HepG2 (cell line): ENCODE results near the gene ZNF445. TPM values are rescaled to one million over a fixed set of nuclear protein-coding genes. Genes with fewer than 3 reads are reported as not detected.

Source experiments
- ATAD3A ChIP-seq: sonication (generic); formaldehyde crosslinking; IDR thresholded peaks from 2 replicates; pipeline ENCODE4 v1.4.0; 2020; ENCODE audit warnings: missing genetic modification reagents
- EED ChIP-seq: sonication (generic); formaldehyde crosslinking; IDR thresholded peaks from 2 replicates; pipeline ENCODE4 v1.5.0; 2020; ENCODE audit warnings: mild to moderate bottlenecking, missing genetic modification reagents
- ELF3 ChIP-seq: IDR thresholded peaks from 2 replicates; pipeline ENCODE4 v1.6.1; 2016; ENCODE audit warnings: missing genetic modification reagents, missing compliant biosample characterization
- HNF4G ChIP-seq, 2 experiments: sonication (generic) in 1 of 2; formaldehyde crosslinking in 1 of 2; IDR thresholded peaks; 2 replicates each; pipeline versions ENCODE4 v1.4.0 to v1.6.1; 2011 to 2020; ENCODE audit warnings: borderline replicate concordance in 2 of 2, low read depth in 2 of 2, mild to moderate bottlenecking in 2 of 2, low read length in 1 of 2, missing genetic modification reagents in 1 of 2, moderate library complexity in 1 of 2
- IRF9 ChIP-seq: sonication (generic); formaldehyde crosslinking; IDR thresholded peaks from 2 replicates; pipeline ENCODE4 v1.8.0; 2022; ENCODE audit warnings: missing genetic modification reagents, mild to moderate bottlenecking, borderline replicate concordance
- LCORL ChIP-seq, 2 experiments: fragments of 450-650 bp in 1 of 2; sonication (generic) in 1 of 2; formaldehyde crosslinking in 1 of 2; IDR thresholded peaks; 2 replicates each; pipeline versions ENCODE4 v1.5.0 to v1.6.1; 2017 to 2020; ENCODE audit warnings: antibody characterized with exemption in 1 of 2, missing genetic modification reagents in 1 of 2
- MED13 ChIP-seq: sonication (generic); formaldehyde crosslinking; IDR thresholded peaks from 2 replicates; pipeline ENCODE4 v1.5.0; 2020; ENCODE audit warnings: missing genetic modification reagents
- MYNN ChIP-seq: sonication (generic); formaldehyde crosslinking; IDR thresholded peaks from 2 replicates; pipeline ENCODE4 v1.4.0; 2020; ENCODE audit warnings: mild to moderate bottlenecking, low read depth, missing genetic modification reagents
- NFATC3 ChIP-seq: sonication (generic); formaldehyde crosslinking; IDR thresholded peaks from 2 replicates; pipeline ENCODE4 v1.5.1; 2020; ENCODE audit warnings: mild to moderate bottlenecking, missing genetic modification reagents
- PITX1 ChIP-seq: sonication (generic); formaldehyde crosslinking; IDR thresholded peaks from 2 replicates; pipeline ENCODE4 v1.5.1; 2020; ENCODE audit warnings: mild to moderate bottlenecking, missing genetic modification reagents
- RNF219 ChIP-seq: sonication (generic); formaldehyde crosslinking; IDR thresholded peaks from 2 replicates; pipeline ENCODE4 v1.5.0; 2020; ENCODE audit warnings: mild to moderate bottlenecking, missing genetic modification reagents
- TAF1 ChIP-seq: sonication (generic); formaldehyde crosslinking; IDR thresholded peaks from 2 replicates; pipeline ENCODE4 v1.4.0; 2020; ENCODE audit warnings: missing genetic modification reagents
- TFAP4 ChIP-seq: sonication (generic); IDR thresholded peaks from 2 replicates; pipeline ENCODE4 v1.6.1; 2016; ENCODE audit warnings: low read depth, borderline replicate concordance
- YEATS4 ChIP-seq: sonication (generic); formaldehyde crosslinking; IDR thresholded peaks from 2 replicates; pipeline ENCODE4 v1.4.0; 2020; ENCODE audit warnings: missing genetic modification reagents, borderline replicate concordance
- ZBTB42 ChIP-seq: sonication (generic); formaldehyde crosslinking; IDR thresholded peaks from 2 replicates; pipeline ENCODE4 v1.5.0; 2020; ENCODE audit warnings: mild to moderate bottlenecking, missing genetic modification reagents
- ZBTB8A ChIP-seq: sonication (generic); formaldehyde crosslinking; IDR thresholded peaks from 2 replicates; pipeline ENCODE4 v1.4.0; 2020; ENCODE audit warnings: mild to moderate bottlenecking, low read depth, missing genetic modification reagents, borderline replicate concordance
- ZKSCAN1 ChIP-seq: fragments of 150-350 bp; IDR thresholded peaks from 2 replicates; pipeline ENCODE4 v1.6.1; 2014; ENCODE audit warnings: low read length
- ZNF17 ChIP-seq: sonication (generic); formaldehyde crosslinking; IDR thresholded peaks from 2 replicates; pipeline ENCODE4 v1.5.0; 2020; ENCODE audit warnings: mild to moderate bottlenecking, missing genetic modification reagents
- ZNF468 ChIP-seq: sonication (generic); formaldehyde crosslinking; IDR thresholded peaks from 2 replicates; pipeline ENCODE4 v1.8.0; 2022; ENCODE audit warnings: mild to moderate bottlenecking, moderate library complexity, missing genetic modification reagents
- ZNF510 ChIP-seq: sonication (generic); formaldehyde crosslinking; IDR thresholded peaks from 2 replicates; pipeline ENCODE4 v1.4.0; 2020; ENCODE audit warnings: low read depth, mild to moderate bottlenecking, missing genetic modification reagents
- ZNF792 ChIP-seq: IDR thresholded peaks from 2 replicates; pipeline ENCODE4 v1.6.1; 2016
- ZZZ3 ChIP-seq: sonication (generic); formaldehyde crosslinking; IDR thresholded peaks from 2 replicates; pipeline ENCODE4 v1.4.0; 2020; ENCODE audit warnings: missing genetic modification reagents, mild to moderate bottlenecking, borderline replicate concordance
- polyA plus RNA-seq, 8 experiments: library from polyadenylated mRNA; depleted of rRNA in 3 of 8; stranded (reverse) in 7 of 8; unstranded in 1 of 8; fragments of >200 nt; fragmentation: Illumina TruSeq in 4 of 8; extraction: Trizol in 4 of 8; gene quantifications; 2 replicates each; pipeline versions ENCODE4 v1.2.1 to v1.2.3, GENCODE V29; 2011 to 2016; ENCODE audit warnings: low read depth in 4 of 8, missing spikeins in 1 of 8, mixed read lengths in 1 of 8; ENCODE audit not compliant: insufficient read depth in 1 of 8
- total RNA-seq, 5 experiments: library from RNA; depleted of rRNA; stranded (reverse); fragments of >200 nt; fragmentation: Illumina TruSeq; extraction: Trizol; gene quantifications; 2 replicates each; pipeline ENCODE4 v1.2.3, GENCODE V29; 2016; ENCODE audit warnings: low read depth in 1 of 5
- TF ChIP-seq, protein P1 (sequence below): sonication (generic); formaldehyde crosslinking; conservative IDR thresholded peaks from 2 replicates; pipeline ENCODE4 v1.4.0; 2020; ENCODE audit warnings: missing genetic modification reagents
- TF ChIP-seq, protein P2 (sequence below): IDR thresholded peaks from 2 replicates; pipeline ENCODE4 v1.6.1; 2016; ENCODE audit warnings: control low read depth

Gene ZNF445
- total and polyA plus RNA-seq, 2 of the 13 experiments (the other 11 are each of a cell fraction or from before 2014, with no cell fraction given) = 4.4 to 10.3 TPM

- no peak for TF ChIP-seq RNF219 (CRISPR knock-in tag)
- peak; percentile 89 for TF ChIP-seq ZNF792 (CRISPR knock-in tag)
- TF ChIP-seq MYNN (CRISPR knock-in tag) = no peak
- TF ChIP-seq ZNF510 (CRISPR knock-in tag) = no peak
- peak; percentile 87; the same call in 1 of the 2 replicates for TF ChIP-seq MED13
- TF ChIP-seq, protein P1, sequence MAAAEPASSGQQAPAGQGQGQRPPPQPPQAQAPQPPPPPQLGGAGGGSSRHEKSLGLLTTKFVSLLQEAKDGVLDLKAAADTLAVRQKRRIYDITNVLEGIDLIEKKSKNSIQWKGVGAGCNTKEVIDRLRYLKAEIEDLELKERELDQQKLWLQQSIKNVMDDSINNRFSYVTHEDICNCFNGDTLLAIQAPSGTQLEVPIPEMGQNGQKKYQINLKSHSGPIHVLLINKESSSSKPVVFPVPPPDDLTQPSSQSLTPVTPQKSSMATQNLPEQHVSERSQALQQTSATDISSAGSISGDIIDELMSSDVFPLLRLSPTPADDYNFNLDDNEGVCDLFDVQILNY = no peak
- TF ChIP-seq TAF1 (CRISPR knock-in tag) = peak; percentile 32; the same call in 1 of the 2 replicates
- TF ChIP-seq PITX1 (CRISPR knock-in tag) = no peak; the same call in 1 of the 2 replicates
- peak; percentile 44; the same call in 1 of the 2 replicates for TF ChIP-seq TFAP4
- TF ChIP-seq ZBTB42 (CRISPR knock-in tag) = no peak
- no peak for TF ChIP-seq HNF4G (IDR thresholded peaks at IDR 0.05; ENCODE audit: borderline replicate concordance, low read depth, low read length)
- peak; percentile 94 for TF ChIP-seq HNF4G (CRISPR knock-in tag; IDR thresholded peaks at IDR 0.05; ENCODE audit: borderline replicate concordance, low read depth)
- TF ChIP-seq IRF9 (CRISPR knock-in tag) = no peak
- no peak for TF ChIP-seq NFATC3
- peak; percentile 93 for TF ChIP-seq YEATS4 (CRISPR knock-in tag)
- TF ChIP-seq ZKSCAN1 = no peak; the same call in 1 of the 2 replicates
- TF ChIP-seq ATAD3A (CRISPR knock-in tag) = no peak
- TF ChIP-seq ZZZ3 (CRISPR knock-in tag) = 0 out of 2 replicates have a peak, but pooled peaks have one; percentile 9
- no peak for TF ChIP-seq ZNF468 (CRISPR knock-in tag)
- TF ChIP-seq ZNF17 (CRISPR knock-in tag) = no peak
- TF ChIP-seq ZBTB8A (CRISPR knock-in tag) = no peak
- no peak; the same call in 1 of the 2 replicates for TF ChIP-seq EED
- TF ChIP-seq, protein P2, sequence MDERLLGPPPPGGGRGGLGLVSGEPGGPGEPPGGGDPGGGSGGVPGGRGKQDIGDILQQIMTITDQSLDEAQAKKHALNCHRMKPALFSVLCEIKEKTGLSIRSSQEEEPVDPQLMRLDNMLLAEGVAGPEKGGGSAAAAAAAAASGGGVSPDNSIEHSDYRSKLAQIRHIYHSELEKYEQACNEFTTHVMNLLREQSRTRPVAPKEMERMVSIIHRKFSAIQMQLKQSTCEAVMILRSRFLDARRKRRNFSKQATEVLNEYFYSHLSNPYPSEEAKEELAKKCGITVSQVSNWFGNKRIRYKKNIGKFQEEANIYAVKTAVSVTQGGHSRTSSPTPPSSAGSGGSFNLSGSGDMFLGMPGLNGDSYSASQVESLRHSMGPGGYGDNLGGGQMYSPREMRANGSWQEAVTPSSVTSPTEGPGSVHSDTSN (CRISPR knock-in tag) = peak; percentile 87
- no peak for TF ChIP-seq LCORL (IDR thresholded peaks at IDR 0.05)
- TF ChIP-seq LCORL (CRISPR knock-in tag; IDR thresholded peaks at IDR 0.05) = peak; percentile 91
- peak; percentile 90 for TF ChIP-seq ELF3 (CRISPR knock-in tag)
These were observed 37.8 kb downstream of the ZNF445 start (continued) for GRCh38 chr3:44439499-44440295.
